ENCODE data around the gene OGFRL1.

The OGFRL1 gene

GRCh38 chr6:71289802-71290175, 1.2 kb downstream of the OGFRL1 start:
- Histone ChIP-seq H3K9me2 (ENCODE audit: low read depth, low read length) (no peaks in the 10 kb centered on the region), H3F3A (ENCODE audit: insufficient read depth, low read length) (no peaks in the 10 kb centered on the region), H3K27ac (ENCODE audit: low read depth, low read length, poor library complexity, severe bottlenecking) (peak overlapping the region; percentile 80), H3K9ac (ENCODE audit: low read length) (peak overlapping the region; percentile 90), H3K4me2 (ENCODE audit: low read length) (peak overlapping the region; percentile 100), H4K20me1 (ENCODE audit: insufficient read depth, low read length) (no peaks in the 10 kb centered on the region), H3K27me3 (ENCODE audit: insufficient read depth, low read length) (no peaks in the 10 kb centered on the region), H3K9me3 (ENCODE audit: low read length) (no peaks in the 10 kb centered on the region), H3K36me3 (ENCODE audit: insufficient read depth, low read length) (peaks cover 21% of the 10 kb centered on the region), H3K79me2 (ENCODE audit: insufficient read depth, low read length) (peaks cover 40% of the 10 kb centered on the region), H3K4me3 (ENCODE audit: low read depth, low read length, poor library complexity, severe bottlenecking) (peak overlapping the region; percentile 90), H3K4me1 (ENCODE audit: insufficient read depth, low read length, severe bottlenecking) (peaks cover 49% of the 10 kb centered on the region), H2AFZ (ENCODE audit: low read length) (no peak overlapping the region)
- TF ChIP-seq EZH2 (IDR thresholded peaks at IDR 0.05; ENCODE audit: borderline replicate concordance, low read length) = no peak
- TF ChIP-seq CTCF (IDR thresholded peaks at IDR 0.05; ENCODE audit: low read length) = no peak

- H3K27ac ChIP-seq (ENCODE audit: low read depth, low read length, poor library complexity, severe bottlenecking) = no peak overlapping the region
- peak overlapping the region; percentile 90; the same call in 1 of the 2 replicates for H3K9ac ChIP-seq (ENCODE audit: low read length)
- H3F3A ChIP-seq (ENCODE audit: insufficient read depth, low read length) = no peaks in the 10 kb centered on the region
- no peaks in the 10 kb centered on the region for H3K9me3 ChIP-seq (ENCODE audit: low read length)
- no peaks in the 10 kb centered on the region for H4K20me1 ChIP-seq (ENCODE audit: insufficient read depth, low read length)
- no peak overlapping the region for H2AFZ ChIP-seq (ENCODE audit: low read length)
- TF ChIP-seq EZH2 (IDR thresholded peaks at IDR 0.05; ENCODE audit: borderline replicate concordance, low read length) = no peak
- no peak for TF ChIP-seq CTCF (IDR thresholded peaks at IDR 0.05; ENCODE audit: low read length)
- H3K79me2 ChIP-seq (ENCODE audit: insufficient read depth, low read length) = peaks cover 40% of the 10 kb centered on the region
- H3K4me3 ChIP-seq (ENCODE audit: low read depth, low read length, poor library complexity, severe bottlenecking) = peak overlapping the region; percentile 90
- H3K4me1 ChIP-seq (ENCODE audit: insufficient read depth, low read length, severe bottlenecking) = peaks cover 49% of the 10 kb centered on the region
- H3K9me2 ChIP-seq (ENCODE audit: low read depth, low read length) = no peaks in the 10 kb centered on the region
- H3K36me3 ChIP-seq (ENCODE audit: insufficient read depth, low read length) = peaks cover 29% of the 10 kb centered on the region
- no peaks in the 10 kb centered on the region for H3K27me3 ChIP-seq (ENCODE audit: insufficient read depth, low read length)
- H3K4me2 ChIP-seq (ENCODE audit: low read length) = peak overlapping the region; percentile 100
Measured at GRCh38 chr6:71290611-71291010, 2.0 kb downstream of the OGFRL1 start.

- H3K4me2 ChIP-seq (ENCODE audit: low read length) = peak overlapping the region; percentile 100
- peak overlapping the region; percentile 90 for H3K4me3 ChIP-seq (ENCODE audit: low read depth, low read length, poor library complexity, severe bottlenecking)
- H3K27me3 ChIP-seq (ENCODE audit: insufficient read depth, low read length) = no peaks in the 10 kb centered on the region
- H3F3A ChIP-seq (ENCODE audit: insufficient read depth, low read length) = no peaks in the 10 kb centered on the region
- no peak overlapping the region for H2AFZ ChIP-seq (ENCODE audit: low read length)
- H3K4me1 ChIP-seq (ENCODE audit: insufficient read depth, low read length, severe bottlenecking) = peaks cover 49% of the 10 kb centered on the region
- TF ChIP-seq CTCF (IDR thresholded peaks at IDR 0.05; ENCODE audit: low read length) = no peak
- no peak overlapping the region; the same call in 1 of the 2 replicates for H3K9ac ChIP-seq (ENCODE audit: low read length)
- H4K20me1 ChIP-seq (ENCODE audit: insufficient read depth, low read length) = no peaks in the 10 kb centered on the region
- peaks cover 43% of the 10 kb centered on the region for H3K36me3 ChIP-seq (ENCODE audit: insufficient read depth, low read length)
- H3K9me2 ChIP-seq (ENCODE audit: low read depth, low read length) = no peaks in the 10 kb centered on the region
- H3K27ac ChIP-seq (ENCODE audit: low read depth, low read length, poor library complexity, severe bottlenecking) = no peak overlapping the region
- no peaks in the 10 kb centered on the region for H3K9me3 ChIP-seq (ENCODE audit: low read length)
- peaks cover 40% of the 10 kb centered on the region for H3K79me2 ChIP-seq (ENCODE audit: insufficient read depth, low read length)
Measured at GRCh38 chr6:71292001-71292400, 3.4 kb downstream of the OGFRL1 start.
